H9 (cell line): Measurements from ENCODE around the gene MRRF. TPM values are rescaled to one million over a fixed set of nuclear protein-coding genes. Genes with fewer than 3 reads are reported as not detected.

ENCODE experiments used
- DNase-seq: peaks from one replicate; pipeline ENCODE4 v3.0.0-alpha.2; 2017
- H2AFZ ChIP-seq: one replicate; pipeline ENCODE4 v1.6.1; 2013; ENCODE audit warnings: mild to moderate bottlenecking, low read length, control low read depth, moderate library complexity
- H2AK5ac ChIP-seq: 2 replicates; pipeline ENCODE4 v1.6.1; 2013; ENCODE audit warnings: low read length, control low read depth, mixed read lengths; ENCODE audit not compliant: insufficient read length
- H2BK120ac ChIP-seq: one replicate; pipeline ENCODE4 v1.6.1; 2013; ENCODE audit warnings: low read depth, mild to moderate bottlenecking, low read length, control low read depth, inconsistent platforms; ENCODE audit not compliant: poor library complexity, severe bottlenecking
- H2BK12ac ChIP-seq: 2 replicates; pipeline ENCODE4 v1.6.1; 2013; ENCODE audit warnings: low read length, control low read depth, mixed read lengths, low read depth; ENCODE audit not compliant: insufficient read length
- H2BK15ac ChIP-seq: 2 replicates; pipeline ENCODE4 v1.6.1; 2013; ENCODE audit warnings: low read depth, low read length, control low read depth
- H2BK20ac ChIP-seq: one replicate; pipeline ENCODE4 v1.6.1; 2013; ENCODE audit warnings: low read depth, mild to moderate bottlenecking, low read length, control low read depth, inconsistent platforms; ENCODE audit not compliant: poor library complexity, severe bottlenecking
- H2BK5ac ChIP-seq: 2 replicates; pipeline ENCODE4 v1.6.1; 2013; ENCODE audit warnings: low read length, control low read depth, mixed read lengths; ENCODE audit not compliant: insufficient read length
- H3K14ac ChIP-seq: 2 replicates; pipeline ENCODE4 v1.6.1; 2013; ENCODE audit warnings: low read length, control low read depth; ENCODE audit not compliant: insufficient read depth
- H3K18ac ChIP-seq: 2 replicates; pipeline ENCODE4 v1.6.1; 2013; ENCODE audit warnings: low read depth, mild to moderate bottlenecking, mixed read lengths, low read length, control low read depth; ENCODE audit not compliant: insufficient read length
- H3K23ac ChIP-seq: 2 replicates; pipeline ENCODE4 v1.6.1; 2013; ENCODE audit warnings: low read length, control low read depth, mixed read lengths, low read depth; ENCODE audit not compliant: insufficient read length
- H3K23me2 ChIP-seq: 2 replicates; pipeline ENCODE4 v1.6.1; 2013; ENCODE audit warnings: low read depth, mild to moderate bottlenecking, mixed read lengths, low read length, control low read depth; ENCODE audit not compliant: insufficient read length, poor library complexity, severe bottlenecking
- H3K27ac ChIP-seq: 2 replicates; pipeline ENCODE4 v1.5.1; 2013; ENCODE audit warnings: low read length, control low read depth, mixed read lengths, low read depth; ENCODE audit not compliant: insufficient read length
- H3K27me3 ChIP-seq: 2 replicates; pipeline ENCODE4 v1.6.1; 2013; ENCODE audit warnings: low read length, control low read depth, inconsistent platforms; ENCODE audit not compliant: insufficient read depth
- H3K4ac ChIP-seq: 2 replicates; pipeline ENCODE4 v1.6.1; 2013; ENCODE audit warnings: low read depth, mild to moderate bottlenecking, control low read depth, inconsistent platforms, low read length, moderate library complexity
- H3K4me1 ChIP-seq: 2 replicates; pipeline ENCODE4 v1.6.1; 2013; ENCODE audit warnings: low read length, control low read depth, inconsistent platforms; ENCODE audit not compliant: insufficient read depth
- H3K4me2 ChIP-seq: 2 replicates; pipeline ENCODE4 v1.6.1; 2013; ENCODE audit warnings: low read length, control low read depth, mixed read lengths; ENCODE audit not compliant: insufficient read length, insufficient read depth
- H3K56ac ChIP-seq: 2 replicates; pipeline ENCODE4 v1.6.1; 2013; ENCODE audit warnings: low read depth, mild to moderate bottlenecking, mixed read lengths, low read length, control low read depth; ENCODE audit not compliant: insufficient read length
- H3K79me1 ChIP-seq: 2 replicates; pipeline ENCODE4 v1.6.1; 2013; ENCODE audit warnings: low read depth, mild to moderate bottlenecking, moderate library complexity, low read length, control low read depth, inconsistent platforms; ENCODE audit not compliant: insufficient read depth, poor library complexity, severe bottlenecking
- H3K79me2 ChIP-seq: 2 replicates; pipeline ENCODE4 v1.6.1; 2013; ENCODE audit warnings: low read length, control low read depth, inconsistent platforms; ENCODE audit not compliant: insufficient read depth
- H3K9ac ChIP-seq: 2 replicates; pipeline ENCODE4 v1.6.1; 2013; ENCODE audit warnings: low read length, control low read depth, mixed read lengths; ENCODE audit not compliant: insufficient read length; ENCODE audit errors: extremely low read depth
- H3K9me3 ChIP-seq: one replicate; pipeline ENCODE4 v1.6.1; 2013; ENCODE audit warnings: low read depth, low read length, inconsistent platforms; ENCODE audit not compliant: control insufficient read depth
- H3T11ph ChIP-seq: one replicate; pipeline ENCODE4 v1.6.1; 2013; ENCODE audit warnings: mild to moderate bottlenecking, low read length, control low read depth, inconsistent platforms
- H4K20me1 ChIP-seq: one replicate; pipeline ENCODE4 v1.6.1; 2013; ENCODE audit not compliant: control insufficient read depth, insufficient read length, insufficient read depth
- H4K5ac ChIP-seq: 2 replicates; pipeline ENCODE4 v1.6.1; 2013; ENCODE audit warnings: low read depth, mild to moderate bottlenecking, mixed read lengths, low read length, control low read depth; ENCODE audit not compliant: insufficient read length
- H4K8ac ChIP-seq: replicated peaks from 2 replicates; pipeline ENCODE4 v1.6.1; 2013; ENCODE audit warnings: low read length, control low read depth, mixed read lengths, low read depth; ENCODE audit not compliant: insufficient read length
- H4K91ac ChIP-seq: 2 replicates; pipeline ENCODE4 v1.6.1; 2013; ENCODE audit warnings: low read depth, mild to moderate bottlenecking, moderate library complexity, mixed read lengths, low read length, control low read depth; ENCODE audit not compliant: insufficient read length
- H3K27ac Mint-ChIP-seq, 3 experiments: 2 replicates in 2 of 3; 3 replicates in 1 of 3; pipeline ENCODE4 v1.8.0; 2020 to 2021; ENCODE audit warnings: mixed read lengths in 3 of 3, mild to moderate bottlenecking in 1 of 3, moderate library complexity in 1 of 3
- H3K27me3 Mint-ChIP-seq: 2 replicates; pipeline ENCODE4 v1.8.0; 2021; ENCODE audit warnings: low read depth, mild to moderate bottlenecking, moderate library complexity, mixed read lengths
- H3K36me3 Mint-ChIP-seq, 3 experiments: 2 replicates in 2 of 3; 3 replicates in 1 of 3; pipeline ENCODE4 v1.8.0; 2020 to 2021; ENCODE audit warnings: low read depth in 3 of 3, mixed read lengths in 3 of 3; ENCODE audit not compliant: insufficient read depth in 1 of 3
- H3K4me1 Mint-ChIP-seq, 2 experiments: 2 replicates each; pipeline ENCODE4 v1.8.0; 2020; ENCODE audit warnings: mixed read lengths in 2 of 2
- H3K4me3 Mint-ChIP-seq, 2 experiments: 2 replicates in 1 of 2; 3 replicates in 1 of 2; pipeline ENCODE4 v1.8.0; 2020 to 2021; ENCODE audit warnings: mild to moderate bottlenecking in 2 of 2, mixed read lengths in 2 of 2, moderate library complexity in 1 of 2
- H3K9me3 Mint-ChIP-seq, 2 experiments: 2 replicates in 1 of 2; 3 replicates in 1 of 2; pipeline ENCODE4 v1.8.0; 2020; ENCODE audit warnings: mild to moderate bottlenecking in 2 of 2, mixed read lengths in 2 of 2, moderate library complexity in 1 of 2
- WGBS: extraction: QIAGEN DNeasy Blood & Tissue Kit; methylation state at CpG from one replicate; pipeline ENCODE4 v1.1.7; 2013; ENCODE audit warnings: missing lambda C conversion rate, low lambda C conversion rate, mixed read lengths; ENCODE audit not compliant: insufficient read length; ENCODE audit errors: extremely low coverage; 5-methylcytosine and 5-hydroxymethylcytosine counted together
- total RNA-seq: library from RNA; stranded (reverse); gene quantifications from 2 replicates; pipeline ENCODE4 v1.2.1, GENCODE V29; 2021
- TF ChIP-seq, protein P1 (sequence below): fragments of 200-600 bp; sonication (generic); conservative IDR thresholded peaks from 3 replicates; pipeline ENCODE4 v1.8.0; 2021; ENCODE audit warnings: antibody characterized with exemption, mild to moderate bottlenecking

MRRF gene
- total RNA-seq, 1 experiment from 2014 or later, result 33.7 TPM

DNA sequence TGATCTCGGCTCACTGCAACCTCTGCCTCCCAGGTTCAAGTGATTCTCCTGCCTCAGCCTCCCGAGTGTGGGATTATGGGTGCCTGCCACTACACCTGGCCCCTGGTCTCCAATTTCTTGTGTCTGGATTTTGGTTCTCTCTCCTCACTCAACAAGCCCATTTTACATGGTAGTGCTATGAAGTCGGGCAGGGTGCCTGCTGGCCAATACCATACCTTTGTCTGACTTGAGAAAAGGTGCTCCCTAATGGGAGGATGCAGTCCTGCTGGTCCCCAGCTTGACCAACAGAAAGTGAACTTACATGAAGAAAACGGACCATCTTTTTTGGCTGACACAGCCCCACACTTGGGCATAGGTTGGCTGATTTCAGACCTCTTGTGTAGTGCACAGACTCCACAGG lies 84.5 kb downstream of the MRRF start:
- no peak overlapping the region for H4K5ac ChIP-seq
- Mint-ChIP-seq H3K4me1 (peaks cover 9 to 13% of the 10 kb centered on the region in 2 experiments), H3K27me3 (peaks cover 34% of the 10 kb centered on the region), H3K27ac (no peak overlapping the region), H3K4me3 (peak overlapping the region in 1 of 2 experiments; percentile 43; a peak in 2 of 5 replicates), H3K9me3 (peaks cover 7 to 9% of the 10 kb centered on the region in 2 experiments; a peak in 3 of 5 replicates), H3K36me3 (no peaks in the 10 kb centered on the region; a peak in 1 of 7 replicates)
- H2BK12ac ChIP-seq, result no peak overlapping the region
- peaks cover 6% of the 10 kb centered on the region; the same call in 1 of the 2 replicates for H3K27me3 ChIP-seq
- no peak overlapping the region for H4K8ac ChIP-seq
- no peak overlapping the region for H2AK5ac ChIP-seq
- no peak overlapping the region for H2BK5ac ChIP-seq
- H3K9me3 ChIP-seq, result no peaks in the 10 kb centered on the region
- TF ChIP-seq, protein P1, sequence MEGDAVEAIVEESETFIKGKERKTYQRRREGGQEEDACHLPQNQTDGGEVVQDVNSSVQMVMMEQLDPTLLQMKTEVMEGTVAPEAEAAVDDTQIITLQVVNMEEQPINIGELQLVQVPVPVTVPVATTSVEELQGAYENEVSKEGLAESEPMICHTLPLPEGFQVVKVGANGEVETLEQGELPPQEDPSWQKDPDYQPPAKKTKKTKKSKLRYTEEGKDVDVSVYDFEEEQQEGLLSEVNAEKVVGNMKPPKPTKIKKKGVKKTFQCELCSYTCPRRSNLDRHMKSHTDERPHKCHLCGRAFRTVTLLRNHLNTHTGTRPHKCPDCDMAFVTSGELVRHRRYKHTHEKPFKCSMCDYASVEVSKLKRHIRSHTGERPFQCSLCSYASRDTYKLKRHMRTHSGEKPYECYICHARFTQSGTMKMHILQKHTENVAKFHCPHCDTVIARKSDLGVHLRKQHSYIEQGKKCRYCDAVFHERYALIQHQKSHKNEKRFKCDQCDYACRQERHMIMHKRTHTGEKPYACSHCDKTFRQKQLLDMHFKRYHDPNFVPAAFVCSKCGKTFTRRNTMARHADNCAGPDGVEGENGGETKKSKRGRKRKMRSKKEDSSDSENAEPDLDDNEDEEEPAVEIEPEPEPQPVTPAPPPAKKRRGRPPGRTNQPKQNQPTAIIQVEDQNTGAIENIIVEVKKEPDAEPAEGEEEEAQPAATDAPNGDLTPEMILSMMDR, result no peak
- no peaks in the 10 kb centered on the region for H4K20me1 ChIP-seq
- WGBS, result no CpG with 5 or more reads among the region's 4 CpGs
- no peak overlapping the region for H3K18ac ChIP-seq
- no peak overlapping the region for H3T11ph ChIP-seq
- no peak overlapping the region for H3K4me2 ChIP-seq
- peaks cover 13% of the 10 kb centered on the region for H3K23me2 ChIP-seq
- no peak for DNase-seq
- no peak overlapping the region for H3K14ac ChIP-seq
- no peak overlapping the region for H2BK20ac ChIP-seq
- no peaks in the 10 kb centered on the region for H3K79me1 ChIP-seq
- no peak overlapping the region for H3K56ac ChIP-seq
- H2BK15ac ChIP-seq, result no peak overlapping the region
- H3K4me1 ChIP-seq, result no peaks in the 10 kb centered on the region; the same call in 1 of the 2 replicates
- H2AFZ ChIP-seq, result no peak overlapping the region
- no peak overlapping the region for H3K27ac ChIP-seq
- no peak overlapping the region for H3K4ac ChIP-seq
- H3K79me2 ChIP-seq, result no peaks in the 10 kb centered on the region
- no peak overlapping the region for H2BK120ac ChIP-seq
- no peak overlapping the region for H3K23ac ChIP-seq
- H4K91ac ChIP-seq, result no peak overlapping the region
- no peak overlapping the region for H3K9ac ChIP-seq
